ENCODE data around the gene ACOT7. TPM values are rescaled to one million over a fixed set of nuclear protein-coding genes. Genes with fewer than 3 reads are reported as not detected.

The ACOT7 gene
- total RNA-seq, 1 experiment from 2014 or later, result 165 TPM

DNA sequence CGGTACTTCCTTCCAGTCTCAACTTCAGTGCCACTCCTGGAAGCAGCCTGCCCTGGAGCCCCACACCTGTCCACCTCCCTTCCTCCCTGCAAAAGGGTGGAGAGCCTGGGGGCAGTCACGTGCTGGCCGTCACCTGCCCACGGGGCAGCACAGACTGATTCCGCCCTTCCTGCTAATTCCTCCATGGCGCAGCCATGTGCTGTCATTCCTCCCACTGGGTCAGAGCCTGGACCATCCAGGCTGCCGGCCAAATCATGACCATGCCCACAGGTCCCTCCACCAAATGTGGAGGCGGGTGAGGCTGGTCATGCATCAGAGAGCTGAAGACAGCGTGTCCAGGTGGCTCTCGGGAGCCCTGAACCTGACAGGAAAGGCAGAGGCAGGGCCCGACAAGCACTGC, 108.2 kb downstream of the ACOT7 start:
- Histone ChIP-seq H3K9me2 (replicated peaks; ENCODE audit: low read length) (no peaks in the 10 kb centered on the region), H3K27ac (ENCODE audit: low read length) (no peak overlapping the region), H3F3A (ENCODE audit: low read length, unreplicated experiment) (no peaks in the 10 kb centered on the region), H3K4me1 (ENCODE audit: insufficient read depth, low read length) (peaks cover 11% of the 10 kb centered on the region), H3K9me3 (ENCODE audit: low read length) (no peaks in the 10 kb centered on the region), H3K4me3 (ENCODE audit: low read length) (no peak overlapping the region), H3K36me3 (ENCODE audit: low read depth, low read length) (peaks cover 7% of the 10 kb centered on the region; the same call in 1 of the 2 replicates), H3K79me2 (ENCODE audit: low read length) (no peaks in the 10 kb centered on the region), H3K9ac (ENCODE audit: low read length) (no peak overlapping the region), H2AFZ (ENCODE audit: low read length) (no peak overlapping the region), H4K20me1 (ENCODE audit: low read length) (no peaks in the 10 kb centered on the region), H3K4me2 (ENCODE audit: low read length) (no peak overlapping the region), H3K27me3 (ENCODE audit: low read length) (no peaks in the 10 kb centered on the region)
- POLR2A ChIA-PET (ENCODE audit: unreplicated experiment), result no interaction called here
- no peak for DNase-seq
- BruUV-seq (replicated peaks), result no TSS peak
- intact Hi-C loops (cut with micrococcal nuclease), result no loop called here
- ATAC-seq, result no peak
- TF ChIP-seq EZH2 (IDR thresholded peaks at IDR 0.05; ENCODE audit: low read length, unreplicated experiment) (no peak), EZH2phosphoT487 (IDR thresholded peaks at IDR 0.05; ENCODE audit: borderline replicate concordance, low read length) (no peak)
- TF ChIP-seq, protein P1, sequence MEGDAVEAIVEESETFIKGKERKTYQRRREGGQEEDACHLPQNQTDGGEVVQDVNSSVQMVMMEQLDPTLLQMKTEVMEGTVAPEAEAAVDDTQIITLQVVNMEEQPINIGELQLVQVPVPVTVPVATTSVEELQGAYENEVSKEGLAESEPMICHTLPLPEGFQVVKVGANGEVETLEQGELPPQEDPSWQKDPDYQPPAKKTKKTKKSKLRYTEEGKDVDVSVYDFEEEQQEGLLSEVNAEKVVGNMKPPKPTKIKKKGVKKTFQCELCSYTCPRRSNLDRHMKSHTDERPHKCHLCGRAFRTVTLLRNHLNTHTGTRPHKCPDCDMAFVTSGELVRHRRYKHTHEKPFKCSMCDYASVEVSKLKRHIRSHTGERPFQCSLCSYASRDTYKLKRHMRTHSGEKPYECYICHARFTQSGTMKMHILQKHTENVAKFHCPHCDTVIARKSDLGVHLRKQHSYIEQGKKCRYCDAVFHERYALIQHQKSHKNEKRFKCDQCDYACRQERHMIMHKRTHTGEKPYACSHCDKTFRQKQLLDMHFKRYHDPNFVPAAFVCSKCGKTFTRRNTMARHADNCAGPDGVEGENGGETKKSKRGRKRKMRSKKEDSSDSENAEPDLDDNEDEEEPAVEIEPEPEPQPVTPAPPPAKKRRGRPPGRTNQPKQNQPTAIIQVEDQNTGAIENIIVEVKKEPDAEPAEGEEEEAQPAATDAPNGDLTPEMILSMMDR (conservative IDR thresholded peaks at IDR 0.05; ENCODE audit: low read depth, low read length), result no peak
- CTCF ChIA-PET, result no interaction called here

GRCh38 chr1:6282577-6283270, 110.8 kb downstream of the ACOT7 start:
- Histone ChIP-seq H3F3A (ENCODE audit: low read length, unreplicated experiment) (no peaks in the 10 kb centered on the region), H2AFZ (ENCODE audit: low read length) (no peak overlapping the region), H3K27me3 (ENCODE audit: low read length) (no peaks in the 10 kb centered on the region), H3K4me3 (ENCODE audit: low read length) (no peak overlapping the region), H3K4me2 (ENCODE audit: low read length) (no peak overlapping the region), H3K4me1 (ENCODE audit: insufficient read depth, low read length) (peaks cover 11% of the 10 kb centered on the region), H3K9me2 (replicated peaks; ENCODE audit: low read length) (no peaks in the 10 kb centered on the region), H3K36me3 (ENCODE audit: low read depth, low read length) (peaks cover 8% of the 10 kb centered on the region; the same call in 1 of the 2 replicates), H3K27ac (ENCODE audit: low read length) (no peak overlapping the region), H4K20me1 (ENCODE audit: low read length) (no peaks in the 10 kb centered on the region), H3K9me3 (ENCODE audit: low read length) (no peaks in the 10 kb centered on the region), H3K79me2 (ENCODE audit: low read length) (no peaks in the 10 kb centered on the region), H3K9ac (ENCODE audit: low read length) (no peak overlapping the region)
- ChIA-PET POLR2A (ENCODE audit: unreplicated experiment) (no interaction called here), CTCF (no interaction called here)
- no TSS peak for BruUV-seq (replicated peaks)
- intact Hi-C loops (cut with micrococcal nuclease), result no loop called here
- DNase-seq (no peak), ATAC-seq (no peak)
- no peak for TF ChIP-seq EZH2phosphoT487 (IDR thresholded peaks at IDR 0.05; ENCODE audit: borderline replicate concordance, low read length)
- TF ChIP-seq, protein P1 (conservative IDR thresholded peaks at IDR 0.05; ENCODE audit: low read depth, low read length), result no peak
- no peak for TF ChIP-seq EZH2 (IDR thresholded peaks at IDR 0.05; ENCODE audit: low read length, unreplicated experiment)

All from PC-3 (cell line).